T1000 (cell line): ENCODE data around the gene CPED1.
"Not testable (repeated sequence)": the region's sequence is repeated elsewhere in the genome, so short reads cannot be mapped to it uniquely, and the experiment has no call there.

ENCODE experiments used
- DNase-seq: peaks from one replicate; lab custom pipeline; 2025; ENCODE audit warnings: mixed read lengths; lab: John Stamatoyannopoulos, UW

Gene CPED1

GRCh38 chr7:121071662-121072061 is 83.2 kb downstream of the CPED1 start:
- DNase-seq, result no peak

DNA sequence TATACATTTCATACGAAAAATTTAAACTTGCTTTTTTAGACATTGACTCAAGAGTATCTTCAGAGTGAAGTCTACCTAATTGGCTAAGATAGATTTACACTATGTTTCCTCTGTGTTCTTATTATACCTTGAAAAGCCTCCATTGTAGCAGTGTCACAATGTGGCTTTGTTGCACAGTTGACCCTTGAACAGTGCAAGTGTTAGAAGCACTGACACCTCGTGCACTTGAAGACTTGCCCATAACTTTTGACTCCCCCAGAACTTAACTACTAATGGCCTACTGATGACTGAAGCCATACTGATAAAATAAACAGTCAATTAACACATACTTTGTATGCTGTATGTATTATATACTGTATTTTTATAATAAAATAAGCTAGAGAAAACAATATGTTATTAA is 84.3 kb downstream of the CPED1 start:
- DNase-seq, result no peak

GRCh38 chr7:121073463-121074099 is 85.1 kb downstream of the CPED1 start:
- DNase-seq, result no peak

DNA sequence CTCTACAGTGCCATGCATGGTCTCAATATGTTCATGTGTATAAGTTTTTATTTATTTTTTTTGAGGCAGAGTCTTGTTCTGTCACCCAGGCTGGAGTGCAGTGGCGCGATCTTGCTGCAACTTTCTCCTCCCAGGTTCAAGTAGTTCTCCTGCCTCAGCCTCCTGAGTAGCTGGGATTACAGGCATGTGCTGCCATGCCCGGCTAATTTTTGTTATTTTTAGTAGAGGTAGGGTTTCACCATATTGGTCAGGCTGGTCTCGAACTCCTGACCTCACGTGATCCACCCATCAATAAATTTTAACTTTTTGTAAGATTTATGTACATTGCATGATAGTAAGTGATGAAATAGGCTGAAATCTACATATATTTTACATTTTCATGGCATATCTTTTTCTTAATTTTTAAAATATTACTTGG is 86.9 kb downstream of the CPED1 start:
- not testable (repeated sequence) for DNase-seq

DNA sequence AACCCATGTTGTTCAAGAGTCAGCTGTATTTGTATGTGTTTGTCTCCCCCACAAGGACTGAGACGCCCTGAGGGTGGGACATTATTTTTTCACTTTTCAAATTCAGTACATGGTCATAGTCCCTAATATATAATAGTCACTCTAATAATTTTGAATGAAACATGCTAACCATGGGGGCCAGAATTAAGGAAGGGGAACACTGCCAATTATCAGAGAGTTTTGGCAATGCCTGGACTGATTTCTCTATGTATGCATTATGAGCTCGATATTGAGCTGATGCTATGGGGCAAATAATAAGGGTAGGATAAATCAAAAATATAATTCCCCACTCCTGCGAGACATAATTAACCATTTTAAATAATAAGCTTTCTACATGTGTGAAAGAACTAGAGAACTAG is 87.4 kb downstream of the CPED1 start:
- no peak for DNase-seq

DNA sequence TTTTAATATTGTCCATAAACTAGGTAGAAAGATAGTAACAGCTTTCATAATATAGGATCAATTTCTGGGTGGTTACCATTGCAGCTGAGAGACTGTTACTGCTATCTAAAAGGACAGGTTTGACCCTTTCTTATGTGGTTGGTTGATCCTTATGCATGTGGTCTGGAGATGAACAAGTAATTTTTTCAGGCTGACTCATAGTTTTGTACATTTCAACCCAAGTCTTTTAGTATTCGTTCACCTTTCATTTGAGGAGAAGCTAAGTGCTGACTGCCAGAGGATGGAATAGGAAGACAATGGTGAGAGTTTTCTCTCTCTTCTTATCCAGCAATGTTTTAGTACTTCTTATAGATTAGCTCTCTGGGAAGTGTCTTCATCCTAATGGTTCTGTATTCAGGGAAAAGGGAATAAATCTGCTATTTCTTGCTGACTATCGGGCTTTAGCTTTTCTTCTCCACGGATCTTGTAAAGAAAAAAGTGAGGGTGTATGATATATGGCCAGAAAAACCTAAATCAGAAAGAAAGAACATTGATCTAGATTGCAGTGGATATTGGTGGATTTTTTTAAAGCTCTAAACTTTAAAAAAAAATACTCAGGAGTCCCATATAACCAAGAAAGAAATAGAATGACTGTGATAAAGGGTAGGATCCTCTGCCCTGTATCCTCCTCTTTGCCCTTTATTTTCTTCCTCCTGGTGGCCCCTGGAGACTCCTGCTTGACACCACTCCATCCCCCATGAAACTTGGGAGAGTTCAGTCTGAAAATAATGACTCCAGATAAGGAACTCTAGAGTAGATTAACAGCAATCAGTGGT is 88.0 kb downstream of the CPED1 start:
- no peak for DNase-seq

DNA sequence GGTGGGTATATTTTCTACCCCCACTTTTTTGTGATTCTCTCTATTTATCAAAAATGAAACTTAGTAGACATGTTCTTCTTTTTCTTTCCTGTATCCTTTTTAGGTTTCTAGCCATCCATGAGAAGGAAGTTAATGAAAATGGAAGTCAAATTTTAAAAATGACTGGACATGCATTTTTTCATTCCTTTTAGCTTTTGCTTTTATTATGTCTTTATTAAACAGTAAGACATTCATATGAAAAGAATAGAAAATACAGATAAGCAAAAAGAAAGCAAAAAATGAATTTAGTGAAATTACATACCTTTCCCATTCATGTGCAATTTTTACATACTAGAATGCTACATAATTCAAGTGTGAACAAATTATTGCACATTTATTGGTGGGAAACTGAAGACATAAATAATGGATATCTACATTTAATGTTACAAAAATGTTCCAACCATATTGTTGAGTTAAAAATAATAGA is 88.7 kb downstream of the CPED1 start:
- no peak for DNase-seq

GRCh38 chr7:121078701-121079227 is 90.3 kb downstream of the CPED1 start:
- DNase-seq, result no peak

GRCh38 chr7:121079425-121080169 is 91.1 kb downstream of the CPED1 start:
- no peak for DNase-seq

- no peak for DNase-seq
Measured at GRCh38 chr7:121080257-121080912, 91.9 kb downstream of the CPED1 start.

- DNase-seq, result no peak
Measured at GRCh38 chr7:121080913-121081326, 92.4 kb downstream of the CPED1 start.

GRCh38 chr7:121081327-121081936 is 92.9 kb downstream of the CPED1 start:
- no peak for DNase-seq

GRCh38 chr7:121082400-121083101 is 94.0 kb downstream of the CPED1 start:
- no peak for DNase-seq

- no peak for DNase-seq
Measured at GRCh38 chr7:121083138-121083789, 94.8 kb downstream of the CPED1 start.

GRCh38 chr7:121083790-121084251 is 95.3 kb downstream of the CPED1 start:
- no peak for DNase-seq

DNA sequence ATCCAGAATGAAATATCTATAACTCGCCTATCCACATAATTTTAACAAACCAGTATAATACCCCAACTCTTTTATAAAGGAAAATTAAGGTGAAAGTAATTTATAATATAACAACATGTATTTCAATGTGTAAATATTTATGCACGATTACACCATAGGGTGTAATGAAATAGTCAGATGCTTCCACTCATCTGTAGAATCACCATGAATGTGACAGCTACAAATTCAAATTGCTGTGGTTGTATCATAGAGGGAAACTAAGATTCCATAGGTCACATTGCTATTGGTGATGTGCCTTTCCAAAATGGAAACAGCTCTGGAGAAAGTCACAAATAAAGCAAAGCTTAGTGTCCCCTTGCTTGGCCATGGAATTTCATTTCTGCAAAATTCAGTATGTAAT is 95.7 kb downstream of the CPED1 start:
- no peak for DNase-seq

GRCh38 chr7:121084748-121085336 is 96.3 kb downstream of the CPED1 start:
- peak; percentile 24 for DNase-seq

DNA sequence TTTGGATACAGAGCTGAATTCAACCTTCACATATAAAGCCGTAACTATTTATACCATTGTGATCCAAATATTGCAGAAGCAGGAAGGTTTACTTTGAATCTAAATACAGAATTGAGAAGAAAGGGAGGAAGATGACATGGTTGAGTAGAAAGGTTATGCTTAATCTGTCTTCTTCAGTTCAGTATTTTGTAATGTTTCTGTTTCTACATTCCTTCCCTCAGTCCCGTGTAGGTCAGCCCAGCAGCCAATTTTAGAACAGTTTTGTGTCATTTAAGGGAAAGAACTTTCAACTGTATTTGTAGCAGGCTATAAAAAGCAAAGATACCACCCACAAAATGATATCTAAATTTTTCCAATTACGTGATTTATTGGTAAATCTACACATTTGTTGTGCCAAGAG is 97.4 kb downstream of the CPED1 start:
- no peak for DNase-seq

- no peak for DNase-seq
Measured at GRCh38 chr7:121088870-121089269, 100.4 kb downstream of the CPED1 start.

GRCh38 chr7:121094829-121095228 is 106.3 kb downstream of the CPED1 start:
- no peak for DNase-seq
